ENCODE measurements around the gene NRL. TPM values are rescaled to one million over a fixed set of nuclear protein-coding genes. Genes with fewer than 3 reads are reported as not detected.

The NRL gene
- total and polyA plus RNA-seq, 4 donors, result 2.7 to 5.4 (median 3.1) TPM

GRCh38 chr14:24071144-24071697 lies 43.5 kb downstream of the NRL start, which contains the start of gene CPNE6:
CPNE6 (plus strand) TSS chr14:24071562; CDS start chr14:24072937, 1,375 bp downstream.
- no peaks in the 10 kb centered on the region for H3K36me3 ChIP-seq (ENCODE audit: control insufficient read depth in 4 of 4, insufficient read depth in 4 of 4, low read length in 4 of 4)
- H3K9ac ChIP-seq (ENCODE audit: insufficient read depth in 1 of 2, low read length in 2 of 2), result no peak within 1 kb of the TSS
- WGBS, 2 donors, result 57 to 65% methylated on average over 12 to 19 of the region's 19 CpGs
- TF ChIP-seq CTCF (IDR thresholded peaks at IDR 0.05; ENCODE audit: control extremely low read depth, extremely low read depth), result no peak
- ATAC-seq (ENCODE audit: insufficient read depth, low FRiP score) (no peak), DNase-seq (no peak)
- no peaks in the 10 kb centered on the region for H3K4me1 ChIP-seq (ENCODE audit: control insufficient read depth in 5 of 5, insufficient read depth in 5 of 5, low read length in 5 of 5)
- no peak within 1 kb of the TSS for H3K27ac ChIP-seq (ENCODE audit: low read depth in 1 of 2, low read length in 1 of 2)
- peaks cover 0 to 8% (median 0%) of the 10 kb centered on the region in 3 donors for H3K27me3 ChIP-seq (ENCODE audit: control insufficient read depth in 3 of 3, insufficient read depth in 3 of 3, low read length in 2 of 3)
- no peak within 1 kb of the TSS for H3K4me3 ChIP-seq
- peaks cover 0 to 2% (median 0%) of the 10 kb centered on the region in 4 donors for H3K9me3 ChIP-seq (ENCODE audit: control insufficient read depth in 4 of 4, insufficient read depth in 3 of 4, low read length in 3 of 4)

- H3K36me3 ChIP-seq (ENCODE audit: control insufficient read depth in 4 of 4, insufficient read depth in 4 of 4, low read length in 4 of 4), result no peaks in the 10 kb centered on the region
- no peak overlapping the region for H3K9ac ChIP-seq (ENCODE audit: insufficient read depth in 1 of 2, low read length in 2 of 2)
- no peaks in the 10 kb centered on the region for H3K4me1 ChIP-seq (ENCODE audit: control insufficient read depth in 5 of 5, insufficient read depth in 5 of 5, low read length in 5 of 5)
- 63 to 76% methylated on average over 10 of the region's 10 CpGs for WGBS, 2 donors
- ATAC-seq (ENCODE audit: insufficient read depth, low FRiP score), result no peak
- no peak overlapping the region for H3K4me3 ChIP-seq
- no peak for TF ChIP-seq CTCF (IDR thresholded peaks at IDR 0.05; ENCODE audit: control extremely low read depth, extremely low read depth)
- H3K27me3 ChIP-seq (ENCODE audit: control insufficient read depth in 3 of 3, insufficient read depth in 3 of 3, low read length in 2 of 3), result peaks cover 0 to 8% (median 0%) of the 10 kb centered on the region in 3 donors
- no peak overlapping the region for H3K27ac ChIP-seq (ENCODE audit: low read depth in 1 of 2, low read length in 1 of 2)
- peaks cover 0 to 2% (median 0%) of the 10 kb centered on the region in 4 donors for H3K9me3 ChIP-seq (ENCODE audit: control insufficient read depth in 4 of 4, insufficient read depth in 3 of 4, low read length in 3 of 4)
- no peak for DNase-seq
Measured at GRCh38 chr14:24070285-24071143, 44.2 kb downstream of the NRL start.

GRCh38 chr14:24069411-24069735 lies 45.4 kb downstream of the NRL start:
- H3K27ac ChIP-seq (ENCODE audit: low read depth in 1 of 2, low read length in 1 of 2), result no peak overlapping the region
- no peak for ATAC-seq (ENCODE audit: insufficient read depth, low FRiP score)
- WGBS, 2 donors, result 86 to 93% methylated on average over 6 of the region's 6 CpGs
- H3K36me3 ChIP-seq (ENCODE audit: control insufficient read depth in 4 of 4, insufficient read depth in 4 of 4, low read length in 4 of 4), result no peaks in the 10 kb centered on the region
- H3K9ac ChIP-seq (ENCODE audit: insufficient read depth in 1 of 2, low read length in 2 of 2), result no peak overlapping the region
- no peak overlapping the region for H3K4me3 ChIP-seq
- H3K9me3 ChIP-seq (ENCODE audit: control insufficient read depth in 4 of 4, insufficient read depth in 3 of 4, low read length in 3 of 4), result peaks cover 0 to 2% (median 0%) of the 10 kb centered on the region in 4 donors
- peaks cover 0 to 8% (median 0%) of the 10 kb centered on the region in 3 donors for H3K27me3 ChIP-seq (ENCODE audit: control insufficient read depth in 3 of 3, insufficient read depth in 3 of 3, low read length in 2 of 3)
- no peaks in the 10 kb centered on the region for H3K4me1 ChIP-seq (ENCODE audit: control insufficient read depth in 5 of 5, insufficient read depth in 5 of 5, low read length in 5 of 5)
- no peak for TF ChIP-seq CTCF (IDR thresholded peaks at IDR 0.05; ENCODE audit: control extremely low read depth, extremely low read depth)
- no peak for DNase-seq

All from lung (tissue), 12 donors.